Mammary epithelial cell (primary cell): Measurements from ENCODE around the gene MED29.

ENCODE experiments used
- CTCF ChIP-seq, 2 donors: IDR thresholded peaks in 1 of 2; conservative IDR thresholded peaks in 1 of 2; 2 replicates each; pipeline ENCODE4 v1.5.1; 2011 to 2012; ENCODE audit warnings: inconsistent platforms in 2 of 2, low read length in 2 of 2, mild to moderate bottlenecking in 2 of 2, control low read depth in 1 of 2, low read depth in 1 of 2; ENCODE audit not compliant: insufficient read depth in 1 of 2; ENCODE audit errors: extremely low read depth in 1 of 2
- EZH2 ChIP-seq: IDR thresholded peaks from 2 replicates; pipeline ENCODE4 v1.6.1; 2012; ENCODE audit warnings: low read length, inconsistent platforms, borderline replicate concordance

GRCh38 chr19:39402346-39403300, 11.4 kb downstream of the MED29 start:
- TF ChIP-seq CTCF (conservative IDR thresholded peaks at IDR 0.05 in 1 of 2, IDR thresholded peaks at IDR 0.05 in 1 of 2; ENCODE audit: extremely low read depth in 1 of 2, insufficient read depth in 1 of 2, low read depth in 1 of 2, low read length in 2 of 2) (no peak), EZH2 (no peak)
